Lower leg skin (tissue), 3 donors: ENCODE results near the gene ATP6V0D1.

ENCODE experiments used
- POLR2A ChIP-seq, 2 donors: fragments of 450-650 bp; IDR thresholded peaks; one replicate each; pipeline ENCODE4 v1.6.1; 2016 to 2017; ENCODE audit warnings: antibody characterized with exemption in 2 of 2, mild to moderate bottlenecking in 1 of 2, moderate library complexity in 1 of 2
- TF ChIP-seq, protein P1 (sequence below), 3 donors: fragments of 450-650 bp; IDR thresholded peaks; one replicate each; pipeline ENCODE4 v1.5.1; 2016; ENCODE audit warnings: antibody characterized with exemption in 3 of 3, mild to moderate bottlenecking in 3 of 3, moderate library complexity in 2 of 3

DNA sequence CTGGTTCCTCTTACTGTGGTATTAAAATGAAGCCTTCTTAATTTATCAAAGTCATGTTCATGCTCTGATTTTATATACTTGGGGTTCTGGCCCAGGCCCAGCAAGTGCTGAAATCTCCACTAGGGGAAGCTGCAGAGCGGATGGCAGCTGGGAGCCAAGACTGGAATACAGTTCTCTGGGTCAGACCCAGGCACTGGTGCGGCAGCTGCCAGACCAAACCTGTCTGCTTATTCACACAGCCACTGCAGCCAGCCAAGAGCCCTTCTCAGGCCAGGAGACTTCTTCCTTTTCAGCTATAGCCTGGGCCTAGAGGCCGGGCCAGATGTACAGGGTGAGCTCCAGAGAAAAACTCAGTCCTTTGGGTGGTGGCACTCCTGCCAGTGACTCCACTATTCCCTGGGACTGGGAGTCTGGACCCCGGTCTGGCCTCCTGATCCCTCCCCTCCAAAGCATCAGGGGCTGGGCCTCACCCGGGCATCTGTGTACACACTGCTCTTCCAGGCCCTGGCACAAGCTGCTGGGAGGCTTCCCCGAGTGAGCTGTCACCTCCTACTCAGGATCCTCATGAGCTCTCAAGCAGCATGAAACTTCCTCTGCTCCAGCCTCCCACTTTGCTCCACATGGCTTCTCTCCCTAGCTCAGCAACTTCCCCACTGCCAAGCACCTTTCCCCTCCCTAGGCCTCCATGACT lies 24.4 kb downstream of the ATP6V0D1 start:
- TF ChIP-seq, protein P1, sequence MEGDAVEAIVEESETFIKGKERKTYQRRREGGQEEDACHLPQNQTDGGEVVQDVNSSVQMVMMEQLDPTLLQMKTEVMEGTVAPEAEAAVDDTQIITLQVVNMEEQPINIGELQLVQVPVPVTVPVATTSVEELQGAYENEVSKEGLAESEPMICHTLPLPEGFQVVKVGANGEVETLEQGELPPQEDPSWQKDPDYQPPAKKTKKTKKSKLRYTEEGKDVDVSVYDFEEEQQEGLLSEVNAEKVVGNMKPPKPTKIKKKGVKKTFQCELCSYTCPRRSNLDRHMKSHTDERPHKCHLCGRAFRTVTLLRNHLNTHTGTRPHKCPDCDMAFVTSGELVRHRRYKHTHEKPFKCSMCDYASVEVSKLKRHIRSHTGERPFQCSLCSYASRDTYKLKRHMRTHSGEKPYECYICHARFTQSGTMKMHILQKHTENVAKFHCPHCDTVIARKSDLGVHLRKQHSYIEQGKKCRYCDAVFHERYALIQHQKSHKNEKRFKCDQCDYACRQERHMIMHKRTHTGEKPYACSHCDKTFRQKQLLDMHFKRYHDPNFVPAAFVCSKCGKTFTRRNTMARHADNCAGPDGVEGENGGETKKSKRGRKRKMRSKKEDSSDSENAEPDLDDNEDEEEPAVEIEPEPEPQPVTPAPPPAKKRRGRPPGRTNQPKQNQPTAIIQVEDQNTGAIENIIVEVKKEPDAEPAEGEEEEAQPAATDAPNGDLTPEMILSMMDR (IDR thresholded peaks at IDR 0.05): no peak
- no peak for TF ChIP-seq POLR2A (IDR thresholded peaks at IDR 0.05)
